K562 (cell line): ENCODE results near the gene LSS. TPM values are rescaled to one million over a fixed set of nuclear protein-coding genes. Genes with fewer than 3 reads are reported as not detected.

ENCODE experiments used
- CXXC5 ChIP-seq: fragments of 250-450 bp; sonication (Bioruptor Pico); IDR thresholded peaks from 2 replicates; pipeline ENCODE4 v1.8.0; 2022; ENCODE audit warnings: inconsistent platforms, mild to moderate bottlenecking, moderate library complexity
- GABPB1 ChIP-seq: sonication (generic); formaldehyde crosslinking; IDR thresholded peaks from 2 replicates; pipeline ENCODE4 v1.8.0; 2022; ENCODE audit warnings: mild to moderate bottlenecking, missing genetic modification reagents
- GTF2A2 ChIP-seq: IDR thresholded peaks from 2 replicates; pipeline ENCODE4 v1.6.1; 2016; ENCODE audit warnings: mild to moderate bottlenecking, missing genetic modification characterization, missing compliant biosample characterization
- MYC ChIP-seq, 2 experiments: fragments of 250-450 bp in 1 of 2; sonication (Bioruptor Pico) in 1 of 2; IDR thresholded peaks; 2 replicates each; pipeline versions ENCODE4 v1.5.1 to v1.6.1; 2012 to 2021; ENCODE audit warnings: low read depth in 2 of 2, borderline replicate concordance in 1 of 2, improper control_type of control experiment in 1 of 2, low read length in 1 of 2, mild to moderate bottlenecking in 1 of 2, moderate library complexity in 1 of 2
- NCOR1 ChIP-seq: fragments of 450-650 bp; IDR thresholded peaks from 2 replicates; pipeline ENCODE4 v1.6.1; 2016; ENCODE audit warnings: mild to moderate bottlenecking, moderate library complexity
- NFIC ChIP-seq: fragments of 450-650 bp; IDR thresholded peaks from 2 replicates; pipeline ENCODE4 v1.6.1; 2017; ENCODE audit warnings: mild to moderate bottlenecking, inconsistent platforms
- PHF8 ChIP-seq: fragments of 200-600 bp; sonication (generic); IDR thresholded peaks from 2 replicates; pipeline ENCODE4 v1.6.1; 2012; ENCODE audit warnings: mixed run types, mild to moderate bottlenecking, inconsistent platforms, low read length, moderate library complexity, borderline replicate concordance
- RBBP5 ChIP-seq: fragments of 200-600 bp; sonication (generic); IDR thresholded peaks from 2 replicates; pipeline ENCODE4 v1.6.1; 2012; ENCODE audit warnings: borderline replicate concordance, mild to moderate bottlenecking, low read length, control low read depth, inconsistent platforms; ENCODE audit not compliant: insufficient read depth, poor library complexity, severe bottlenecking
- RBM25 ChIP-seq: fragments of 200-400 bp; formaldehyde crosslinking; IDR thresholded peaks from 2 replicates; pipeline ENCODE4 v1.6.1; 2018; ENCODE audit warnings: low read length, low read depth, moderate library complexity; ENCODE audit not compliant: severe bottlenecking
- ZFX ChIP-seq: sonication (generic); formaldehyde crosslinking; IDR thresholded peaks from 2 replicates; pipeline ENCODE4 v1.8.0; 2022; ENCODE audit warnings: mild to moderate bottlenecking, missing genetic modification reagents, moderate library complexity
- ZNF197 ChIP-seq: fragments of 200-800 bp; sonication (Bioruptor generic); IDR thresholded peaks from 2 replicates; pipeline ENCODE4 v1.6.1; 2016; ENCODE audit warnings: low read depth, missing genetic modification characterization, missing compliant biosample characterization
- polyA plus RNA-seq, 8 experiments: library from polyadenylated mRNA; depleted of rRNA in 4 of 8; stranded (reverse) in 5 of 8; unstranded in 3 of 8; fragments of >200 nt; fragmentation: Nextera tagmentation in 2 of 8; fragmentation: Illumina TruSeq in 1 of 8; extraction: Ambion mirVana in 2 of 8; extraction: Trizol in 1 of 8; gene quantifications; 2 replicates each; pipeline versions ENCODE4 v1.2.1 to v1.2.3, GENCODE V29; 2011 to 2014; ENCODE audit warnings: inconsistent platforms in 1 of 8, missing spikeins in 1 of 8
- total RNA-seq, 7 experiments: library from RNA; depleted of rRNA in 6 of 7; stranded (reverse); fragments of >200 nt in 6 of 7; fragmentation: Illumina TruSeq in 2 of 7; extraction: Trizol in 2 of 7; gene quantifications; 2 replicates each; pipeline versions ENCODE4 v1.2.1 to v1.2.3, GENCODE V29; 2011 to 2021; ENCODE audit warnings: low replicate concordance in 1 of 7
- TF ChIP-seq, protein P1 (sequence below): fragments of 450-650 bp; formaldehyde crosslinking; IDR thresholded peaks from 2 replicates; pipeline ENCODE4 v1.4.0; 2022; ENCODE audit warnings: mild to moderate bottlenecking, moderate library complexity
- TF ChIP-seq, protein P2 (sequence below): sonication (generic); formaldehyde crosslinking; IDR thresholded peaks from 2 replicates; pipeline ENCODE4 v1.8.0; 2022; ENCODE audit warnings: mild to moderate bottlenecking, missing genetic modification reagents

LSS gene
- total and polyA plus RNA-seq, 9 of the 15 experiments (the other 6 are each of a cell fraction or from before 2014, with no cell fraction given), result 2.2 to 89.5 (median 37.4) TPM

DNA sequence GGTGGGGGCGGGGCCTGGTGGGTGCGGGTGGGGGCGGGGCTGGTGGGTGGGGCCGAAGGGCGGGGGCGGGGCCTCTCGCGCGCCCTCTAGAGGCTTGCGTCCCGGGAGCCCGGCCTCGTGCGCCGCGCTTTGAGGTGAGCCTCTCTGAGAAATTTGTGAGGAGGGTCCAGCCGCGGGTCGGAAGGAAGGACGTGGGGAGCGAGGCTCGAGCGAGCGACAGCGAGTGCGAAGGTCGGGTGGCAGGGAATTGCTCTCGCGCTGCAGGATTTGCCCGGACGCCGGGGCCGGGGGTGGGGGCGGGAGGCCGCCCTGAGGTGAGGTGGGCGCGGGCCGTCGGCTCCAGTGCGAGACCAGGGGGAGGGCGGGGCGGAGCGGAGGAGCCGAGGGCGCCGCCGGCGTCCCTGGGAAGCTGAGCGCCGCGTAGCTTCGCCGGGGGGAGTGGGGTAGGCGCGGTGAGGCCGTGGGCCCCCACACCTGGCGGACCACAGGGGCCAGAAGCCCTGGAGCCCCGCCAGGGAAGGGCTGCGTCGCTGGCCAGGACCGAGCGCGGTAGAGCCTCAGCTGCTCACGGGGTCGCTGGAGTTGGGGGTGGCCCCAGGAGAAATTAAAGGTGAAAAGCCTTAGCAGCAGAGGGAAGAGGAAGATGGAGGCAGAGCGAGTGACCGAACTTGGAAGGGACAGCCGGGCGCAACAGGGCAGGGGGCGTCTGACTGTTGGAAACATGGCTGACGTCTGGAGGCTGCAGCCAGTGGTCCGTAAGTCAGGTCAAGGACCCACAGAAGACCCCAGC lies 754 bp upstream of the LSS start (continued):
- TF ChIP-seq, protein P1, sequence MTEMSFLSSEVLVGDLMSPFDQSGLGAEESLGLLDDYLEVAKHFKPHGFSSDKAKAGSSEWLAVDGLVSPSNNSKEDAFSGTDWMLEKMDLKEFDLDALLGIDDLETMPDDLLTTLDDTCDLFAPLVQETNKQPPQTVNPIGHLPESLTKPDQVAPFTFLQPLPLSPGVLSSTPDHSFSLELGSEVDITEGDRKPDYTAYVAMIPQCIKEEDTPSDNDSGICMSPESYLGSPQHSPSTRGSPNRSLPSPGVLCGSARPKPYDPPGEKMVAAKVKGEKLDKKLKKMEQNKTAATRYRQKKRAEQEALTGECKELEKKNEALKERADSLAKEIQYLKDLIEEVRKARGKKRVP (CRISPR knock-in tag), result no peak
- TF ChIP-seq RBM25 (no peak), ZFX (peak; percentile 22; the same call in 1 of the 2 replicates), GABPB1 (CRISPR knock-in tag) (peak; percentile 39), MYC (IDR thresholded peaks at IDR 0.05; ENCODE audit: low read depth, low read length) (peak; percentile 97), MYC (CRISPR knock-in tag; IDR thresholded peaks at IDR 0.05; ENCODE audit: borderline replicate concordance, low read depth) (peak; percentile 38; the same call in 1 of the 2 replicates), GTF2A2 (no peak), RBBP5 (peak; percentile 59), CXXC5 (peak; percentile 67), PHF8 (peak; percentile 66; the same call in 1 of the 2 replicates), NCOR1 (no peak), ZNF197 (no peak), NFIC (peak; percentile 50; the same call in 1 of the 2 replicates)
- TF ChIP-seq, protein P2, sequence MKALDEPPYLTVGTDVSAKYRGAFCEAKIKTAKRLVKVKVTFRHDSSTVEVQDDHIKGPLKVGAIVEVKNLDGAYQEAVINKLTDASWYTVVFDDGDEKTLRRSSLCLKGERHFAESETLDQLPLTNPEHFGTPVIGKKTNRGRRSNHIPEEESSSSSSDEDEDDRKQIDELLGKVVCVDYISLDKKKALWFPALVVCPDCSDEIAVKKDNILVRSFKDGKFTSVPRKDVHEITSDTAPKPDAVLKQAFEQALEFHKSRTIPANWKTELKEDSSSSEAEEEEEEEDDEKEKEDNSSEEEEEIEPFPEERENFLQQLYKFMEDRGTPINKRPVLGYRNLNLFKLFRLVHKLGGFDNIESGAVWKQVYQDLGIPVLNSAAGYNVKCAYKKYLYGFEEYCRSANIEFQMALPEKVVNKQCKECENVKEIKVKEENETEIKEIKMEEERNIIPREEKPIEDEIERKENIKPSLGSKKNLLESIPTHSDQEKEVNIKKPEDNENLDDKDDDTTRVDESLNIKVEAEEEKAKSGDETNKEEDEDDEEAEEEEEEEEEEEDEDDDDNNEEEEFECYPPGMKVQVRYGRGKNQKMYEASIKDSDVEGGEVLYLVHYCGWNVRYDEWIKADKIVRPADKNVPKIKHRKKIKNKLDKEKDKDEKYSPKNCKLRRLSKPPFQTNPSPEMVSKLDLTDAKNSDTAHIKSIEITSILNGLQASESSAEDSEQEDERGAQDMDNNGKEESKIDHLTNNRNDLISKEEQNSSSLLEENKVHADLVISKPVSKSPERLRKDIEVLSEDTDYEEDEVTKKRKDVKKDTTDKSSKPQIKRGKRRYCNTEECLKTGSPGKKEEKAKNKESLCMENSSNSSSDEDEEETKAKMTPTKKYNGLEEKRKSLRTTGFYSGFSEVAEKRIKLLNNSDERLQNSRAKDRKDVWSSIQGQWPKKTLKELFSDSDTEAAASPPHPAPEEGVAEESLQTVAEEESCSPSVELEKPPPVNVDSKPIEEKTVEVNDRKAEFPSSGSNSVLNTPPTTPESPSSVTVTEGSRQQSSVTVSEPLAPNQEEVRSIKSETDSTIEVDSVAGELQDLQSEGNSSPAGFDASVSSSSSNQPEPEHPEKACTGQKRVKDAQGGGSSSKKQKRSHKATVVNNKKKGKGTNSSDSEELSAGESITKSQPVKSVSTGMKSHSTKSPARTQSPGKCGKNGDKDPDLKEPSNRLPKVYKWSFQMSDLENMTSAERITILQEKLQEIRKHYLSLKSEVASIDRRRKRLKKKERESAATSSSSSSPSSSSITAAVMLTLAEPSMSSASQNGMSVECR (CRISPR knock-in tag), result peak; percentile 50; the same call in 1 of the 2 replicates
